Measurements from ENCODE around the gene CARTPT. TPM values are rescaled to one million over a fixed set of nuclear protein-coding genes. Genes with fewer than 3 reads are reported as not detected.

Gene CARTPT
- total and polyA plus RNA-seq, 2 donors (not counting 1 experiment from before 2014, with no cell fraction given), result not detected

DNA sequence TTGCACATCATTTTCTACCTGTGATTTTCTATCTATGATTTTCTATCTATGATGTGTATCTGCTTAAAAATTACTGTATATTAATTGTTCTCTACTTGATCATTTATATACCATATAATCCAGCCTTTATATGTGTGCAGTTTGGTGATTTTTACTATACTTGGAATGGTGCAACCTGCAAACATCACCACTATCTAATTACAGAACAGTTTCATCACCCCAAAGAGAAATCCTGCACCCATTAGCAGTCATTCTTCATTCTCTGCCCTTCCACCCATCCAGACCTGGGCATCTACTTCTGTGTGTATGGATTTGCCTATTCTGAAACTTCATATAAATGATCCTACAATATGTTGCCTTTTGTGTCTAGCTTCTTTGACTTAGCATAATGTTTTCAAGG is 51.3 kb downstream of the CARTPT start:
- H3K4me3 ChIP-seq (replicated peaks in 1 of 4; ENCODE audit: control extremely low read depth in 1 of 4, insufficient read depth in 1 of 4, low read depth in 3 of 4, low read length in 4 of 4), result no peak overlapping the region
- no peaks in the 10 kb centered on the region for H3K79me2 ChIP-seq (ENCODE audit: control insufficient read depth, insufficient read depth, low read length)
- no peak overlapping the region for H2AFZ ChIP-seq (ENCODE audit: low read length)
- DNase-seq (ENCODE audit: low read depth in 2 of 2), result no peak
- H3K36me3 ChIP-seq (ENCODE audit: control insufficient read depth, insufficient read depth, low read length), result no peaks in the 10 kb centered on the region
- H3K4me1 ChIP-seq (ENCODE audit: control insufficient read depth, extremely low read depth, insufficient read depth, low read length), result no peaks in the 10 kb centered on the region
- no peak overlapping the region for H3K9ac ChIP-seq (ENCODE audit: insufficient read depth, low read length)
- no peak overlapping the region for H3K27ac ChIP-seq (ENCODE audit: insufficient read depth, low read length)
- H3K27me3 ChIP-seq (ENCODE audit: control insufficient read depth, insufficient read depth, low read length), result peaks cover 6% of the 10 kb centered on the region
- no peaks in the 10 kb centered on the region for H4K20me1 ChIP-seq (ENCODE audit: control insufficient read depth, extremely low read depth, insufficient read depth, low read length)
- TF ChIP-seq EZH2 (IDR thresholded peaks at IDR 0.05; ENCODE audit: low read length, missing control alignments), result no peak
- TF ChIP-seq CTCF (conservative IDR thresholded peaks at IDR 0.05 in 1 of 2, IDR thresholded peaks at IDR 0.05 in 1 of 2; ENCODE audit: low read depth in 1 of 2, low read length in 2 of 2), result no peak
- no peak overlapping the region for H3K4me2 ChIP-seq (ENCODE audit: extremely low read depth, insufficient read depth, low read length)
- no peaks in the 10 kb centered on the region for H3K9me3 ChIP-seq (ENCODE audit: control insufficient read depth, insufficient read depth, low read depth, low read length)

Other genes starting within 250 kb of the CARTPT start
- 12.6 and 16.2 TPM in 2 replicates for gene MCCC2, start 131.9 kb upstream of the CARTPT start, total RNA-seq
- gene MCCC2, start 131.9 kb upstream of the CARTPT start, polyA plus RNA-seq, result 25.6 and 31.6 TPM in 2 replicates